ENCODE data around the gene GPR146. TPM values are rescaled to one million over a fixed set of nuclear protein-coding genes. Genes with fewer than 3 reads are reported as not detected.

The GPR146 gene, protein sequence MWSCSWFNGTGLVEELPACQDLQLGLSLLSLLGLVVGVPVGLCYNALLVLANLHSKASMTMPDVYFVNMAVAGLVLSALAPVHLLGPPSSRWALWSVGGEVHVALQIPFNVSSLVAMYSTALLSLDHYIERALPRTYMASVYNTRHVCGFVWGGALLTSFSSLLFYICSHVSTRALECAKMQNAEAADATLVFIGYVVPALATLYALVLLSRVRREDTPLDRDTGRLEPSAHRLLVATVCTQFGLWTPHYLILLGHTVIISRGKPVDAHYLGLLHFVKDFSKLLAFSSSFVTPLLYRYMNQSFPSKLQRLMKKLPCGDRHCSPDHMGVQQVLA
- total RNA-seq: 224 TPM

DNA sequence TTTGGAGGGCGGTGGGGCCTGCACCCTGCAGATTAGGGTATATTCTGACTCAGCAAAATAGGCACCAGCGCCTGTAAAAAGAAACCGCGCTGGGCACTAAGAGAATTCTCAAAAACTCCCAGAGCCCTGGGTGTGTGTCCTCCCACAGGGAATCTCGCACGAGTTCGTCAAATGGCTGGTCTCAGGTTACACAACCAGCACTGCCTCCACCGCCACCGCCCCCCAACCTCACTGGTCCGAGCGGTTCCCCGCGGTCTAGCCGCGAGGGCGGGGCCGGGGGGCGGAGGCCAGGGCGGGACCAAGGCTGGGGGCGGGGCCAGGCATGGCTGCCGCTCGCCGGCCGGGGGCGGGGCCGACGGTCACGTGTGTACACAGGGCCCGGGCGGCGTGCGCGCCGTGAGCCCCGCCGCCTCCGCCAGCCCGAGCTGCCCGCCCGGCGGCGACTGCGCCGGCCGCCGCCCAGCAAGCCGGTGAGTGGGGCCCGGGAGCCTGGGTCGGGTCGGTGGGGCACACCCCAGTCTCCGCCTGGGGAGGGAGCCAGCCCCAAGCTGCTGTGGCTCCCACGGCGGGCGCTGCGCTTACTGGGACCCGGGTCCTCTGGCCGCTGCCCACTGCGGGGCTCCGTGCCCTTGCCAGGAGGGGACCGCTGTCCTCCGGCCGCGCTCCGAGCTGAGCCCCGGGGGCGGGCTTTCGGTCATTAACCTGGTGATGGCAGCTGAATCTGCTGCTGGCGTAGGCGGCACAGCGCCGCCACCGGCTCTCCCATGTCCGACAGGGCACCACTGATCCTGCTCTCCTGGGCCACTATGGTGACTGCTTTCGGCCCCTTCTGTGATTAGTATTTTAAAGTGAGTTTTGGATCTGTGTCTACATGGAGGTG lies at the start of gene GPR146:
Gene GPR146, plus strand, starts transcription at position 358 of the 880 bp plus-strand sequence. CDS start 12,970 bp downstream, outside the sequence.
- Histone ChIP-seq H3K4me1 (peaks cover 3 to 22% of the 10 kb centered on the region in 2 donors), H3K27me3 (no peaks in the 10 kb centered on the region), H3K36me3 (no peaks in the 10 kb centered on the region), H3K27ac (peak within 1 kb of the TSS; percentile 80 to 94), H3K9me3 (no peaks in the 10 kb centered on the region), H3K4me3 (peak within 1 kb of the TSS; percentile 74 to 77)
- TF ChIP-seq, protein P1, sequence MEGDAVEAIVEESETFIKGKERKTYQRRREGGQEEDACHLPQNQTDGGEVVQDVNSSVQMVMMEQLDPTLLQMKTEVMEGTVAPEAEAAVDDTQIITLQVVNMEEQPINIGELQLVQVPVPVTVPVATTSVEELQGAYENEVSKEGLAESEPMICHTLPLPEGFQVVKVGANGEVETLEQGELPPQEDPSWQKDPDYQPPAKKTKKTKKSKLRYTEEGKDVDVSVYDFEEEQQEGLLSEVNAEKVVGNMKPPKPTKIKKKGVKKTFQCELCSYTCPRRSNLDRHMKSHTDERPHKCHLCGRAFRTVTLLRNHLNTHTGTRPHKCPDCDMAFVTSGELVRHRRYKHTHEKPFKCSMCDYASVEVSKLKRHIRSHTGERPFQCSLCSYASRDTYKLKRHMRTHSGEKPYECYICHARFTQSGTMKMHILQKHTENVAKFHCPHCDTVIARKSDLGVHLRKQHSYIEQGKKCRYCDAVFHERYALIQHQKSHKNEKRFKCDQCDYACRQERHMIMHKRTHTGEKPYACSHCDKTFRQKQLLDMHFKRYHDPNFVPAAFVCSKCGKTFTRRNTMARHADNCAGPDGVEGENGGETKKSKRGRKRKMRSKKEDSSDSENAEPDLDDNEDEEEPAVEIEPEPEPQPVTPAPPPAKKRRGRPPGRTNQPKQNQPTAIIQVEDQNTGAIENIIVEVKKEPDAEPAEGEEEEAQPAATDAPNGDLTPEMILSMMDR (IDR thresholded peaks at IDR 0.05): peak; percentile 61 to 78 (median 72)
- peak; percentile 92 to 99 for DNase-seq (ENCODE audit: low spot score in 2 of 2)
- intact Hi-C loops (cut with DNase I): loop anchor here (1.0 to 5.0 kb wide), 3 partner anchors 53 to 116 kb away; partner anchors contain the start of gene ZFAND2A

DNA sequence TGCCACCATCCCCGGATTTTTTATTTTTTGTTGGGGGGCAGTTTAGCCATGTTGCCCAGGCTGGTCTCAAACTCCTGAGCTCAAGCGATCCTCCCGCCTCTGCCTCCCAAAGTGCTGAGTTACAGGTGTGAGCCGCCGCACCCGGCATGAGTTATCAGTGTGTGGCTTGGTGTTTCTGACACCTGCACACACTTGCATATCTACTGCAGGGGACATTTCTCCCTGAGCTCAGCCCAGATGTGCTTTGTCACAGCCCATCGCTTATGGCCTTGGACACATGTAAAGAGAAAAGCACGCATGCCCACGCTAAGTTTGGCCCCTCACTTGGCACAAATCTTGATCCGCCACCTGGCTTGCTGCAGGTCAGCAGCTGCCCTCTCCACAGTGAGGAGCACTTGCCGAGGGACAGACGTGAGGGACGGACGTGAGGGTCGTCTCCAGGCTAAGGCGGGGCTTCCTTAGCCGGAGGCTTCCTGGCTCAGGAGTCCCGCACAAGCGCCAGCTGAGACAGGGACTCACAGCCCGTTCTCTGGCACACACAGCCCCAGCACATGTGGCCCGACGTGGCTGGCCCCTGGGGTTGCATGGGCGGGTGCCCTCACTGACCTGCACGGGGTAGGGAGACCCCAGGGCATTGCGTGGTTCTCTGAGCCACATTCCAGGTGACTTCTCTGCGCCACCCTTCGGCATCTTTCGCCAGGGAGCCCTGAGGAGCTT lies 49.6 kb upstream of the GPR146 start:
- Histone ChIP-seq H3K36me3 (peaks cover 25 to 41% of the 10 kb centered on the region in 2 donors), H3K4me3 (no peak overlapping the region), H3K9me3 (no peaks in the 10 kb centered on the region), H3K27ac (no peak overlapping the region), H3K4me1 (peaks cover 0 to 3% of the 10 kb centered on the region in 2 donors), H3K27me3 (peaks cover 8% of the 10 kb centered on the region)
- intact Hi-C loops (cut with DNase I): loop anchor here (5.0 kb wide), 1 partner anchor 183 kb away; no protein-coding TSS in a partner anchor
- no peak for DNase-seq (ENCODE audit: low spot score in 2 of 2)
- TF ChIP-seq, protein P1 (IDR thresholded peaks at IDR 0.05): no peak

DNA sequence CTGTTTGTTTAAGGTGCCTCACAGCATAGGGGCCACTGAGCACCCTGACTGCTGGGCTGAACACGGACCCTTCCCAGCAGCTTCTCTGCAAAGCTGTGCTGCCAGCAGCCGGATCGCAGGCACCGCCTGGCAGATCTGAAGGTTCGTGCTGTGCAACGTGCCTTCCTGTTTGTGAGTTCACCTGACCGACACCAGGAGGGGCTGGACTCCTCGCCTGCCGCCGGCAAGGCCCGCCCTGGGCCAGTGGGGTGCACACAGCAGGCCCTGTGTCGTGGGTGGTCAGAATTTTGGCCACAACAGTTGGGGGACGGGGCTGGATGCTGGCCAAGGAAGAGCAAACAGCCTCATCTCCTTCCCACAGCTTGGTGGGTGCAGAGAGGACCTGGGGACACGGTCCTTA lies 48.8 kb upstream of the GPR146 start:
- peaks cover 30 to 49% of the 10 kb centered on the region in 2 donors for H3K36me3 ChIP-seq
- intact Hi-C loops (cut with DNase I): no loop called here
- H3K4me3 ChIP-seq: no peak overlapping the region
- H3K27ac ChIP-seq: no peak overlapping the region
- TF ChIP-seq, protein P1 (IDR thresholded peaks at IDR 0.05): no peak
- no peaks in the 10 kb centered on the region for H3K9me3 ChIP-seq
- peaks cover 0 to 3% of the 10 kb centered on the region in 2 donors for H3K4me1 ChIP-seq
- no peak for DNase-seq (ENCODE audit: low spot score in 2 of 2)
- H3K27me3 ChIP-seq: peaks cover 5% of the 10 kb centered on the region

DNA sequence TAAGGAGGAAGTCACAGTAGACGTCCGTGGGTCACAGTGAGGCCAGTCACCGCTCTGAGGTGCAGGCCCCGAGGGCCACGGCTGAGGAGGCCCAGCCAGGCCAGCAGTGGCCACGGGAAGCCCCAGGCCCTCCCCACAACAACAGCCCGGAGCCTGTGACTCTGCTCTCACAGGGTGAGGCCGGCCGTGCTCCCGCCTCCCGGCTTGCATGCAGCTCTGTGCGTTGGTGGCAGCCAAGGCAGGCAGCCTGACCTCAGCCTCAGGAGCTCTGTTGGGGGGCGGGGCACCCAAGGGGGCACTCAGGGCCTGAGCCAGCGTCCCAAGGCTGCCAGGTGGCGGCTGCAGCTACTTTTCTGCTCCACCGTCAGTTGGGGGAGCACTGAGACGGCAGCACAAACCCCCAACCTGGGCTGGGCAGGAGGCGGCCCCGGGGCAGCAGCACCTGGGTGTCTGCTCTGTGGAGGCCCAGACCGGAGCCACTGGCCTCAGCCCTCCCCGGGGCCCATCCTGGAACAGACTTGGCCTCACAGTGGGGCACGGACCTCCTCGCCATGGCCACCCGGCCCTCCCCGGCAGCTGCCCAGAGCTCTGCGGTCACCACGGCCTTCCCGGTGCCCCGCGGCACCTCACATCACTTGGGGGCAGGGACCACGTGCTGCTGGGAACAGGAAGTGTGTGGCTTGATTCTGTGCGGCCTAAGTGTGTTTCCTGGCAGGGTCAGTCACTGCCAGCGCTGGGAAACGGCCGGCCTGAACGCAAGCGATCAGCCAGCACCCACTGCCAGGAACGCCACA lies 48.1 kb upstream of the GPR146 start:
- H3K9me3 ChIP-seq: no peaks in the 10 kb centered on the region
- peaks cover 4% of the 10 kb centered on the region for H3K27me3 ChIP-seq
- intact Hi-C loops (cut with DNase I): no loop called here
- peaks cover 30 to 56% of the 10 kb centered on the region in 2 donors for H3K36me3 ChIP-seq
- TF ChIP-seq, protein P1 (IDR thresholded peaks at IDR 0.05): no peak
- no peak overlapping the region for H3K4me3 ChIP-seq
- peaks cover 0 to 3% of the 10 kb centered on the region in 2 donors for H3K4me1 ChIP-seq
- DNase-seq (ENCODE audit: low spot score in 2 of 2): no peak
- H3K27ac ChIP-seq: no peak overlapping the region

All from ascending aorta (tissue), 2 donors.